Measurements from ENCODE around the gene GAS6.

GAS6 gene

DNA sequence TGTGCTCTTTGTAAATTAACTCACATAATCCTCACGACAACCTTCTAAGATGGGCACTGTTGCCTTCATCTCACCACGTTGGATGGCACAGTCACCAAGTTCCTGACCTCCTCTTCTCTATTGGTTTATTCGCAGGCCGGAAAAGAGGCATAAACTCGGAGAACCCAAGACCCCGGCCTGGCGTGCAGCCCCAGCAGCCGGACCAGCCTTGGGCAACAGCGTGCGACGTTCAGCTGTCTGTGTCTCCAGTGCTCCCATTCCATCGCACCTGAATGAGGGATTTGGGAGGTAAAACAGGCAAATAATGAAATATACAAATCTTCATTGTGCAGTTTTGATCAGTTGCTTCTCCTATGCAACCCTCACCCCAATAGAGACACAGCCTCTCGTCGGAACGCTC lies 34.5 kb upstream of the GAS6 start:
- H2AFZ ChIP-seq (ENCODE audit: low read depth, low read length): no peak overlapping the region
- DNase-seq: no peak
- H3K27me3 ChIP-seq (ENCODE audit: insufficient read depth, low read length, poor library complexity): peaks cover 7% of the 10 kb centered on the region
- H3K4me3 ChIP-seq (ENCODE audit: low read depth in 1 of 2, low read length in 2 of 2): no peak overlapping the region
- H3K9ac ChIP-seq (ENCODE audit: low read depth, low read length): no peak overlapping the region
- H4K20me1 ChIP-seq (ENCODE audit: insufficient read depth, low read length): no peaks in the 10 kb centered on the region
- no peak overlapping the region for H3K27ac ChIP-seq (ENCODE audit: low read length)
- no peaks in the 10 kb centered on the region for H3K79me2 ChIP-seq (ENCODE audit: insufficient read depth, low read length)
- no peaks in the 10 kb centered on the region for H3K9me3 ChIP-seq (ENCODE audit: insufficient read depth, low read length, severe bottlenecking)
- no peak for TF ChIP-seq EZH2 (IDR thresholded peaks at IDR 0.05; ENCODE audit: borderline replicate concordance, low read depth, low read length, severe bottlenecking)
- TF ChIP-seq, protein P1, sequence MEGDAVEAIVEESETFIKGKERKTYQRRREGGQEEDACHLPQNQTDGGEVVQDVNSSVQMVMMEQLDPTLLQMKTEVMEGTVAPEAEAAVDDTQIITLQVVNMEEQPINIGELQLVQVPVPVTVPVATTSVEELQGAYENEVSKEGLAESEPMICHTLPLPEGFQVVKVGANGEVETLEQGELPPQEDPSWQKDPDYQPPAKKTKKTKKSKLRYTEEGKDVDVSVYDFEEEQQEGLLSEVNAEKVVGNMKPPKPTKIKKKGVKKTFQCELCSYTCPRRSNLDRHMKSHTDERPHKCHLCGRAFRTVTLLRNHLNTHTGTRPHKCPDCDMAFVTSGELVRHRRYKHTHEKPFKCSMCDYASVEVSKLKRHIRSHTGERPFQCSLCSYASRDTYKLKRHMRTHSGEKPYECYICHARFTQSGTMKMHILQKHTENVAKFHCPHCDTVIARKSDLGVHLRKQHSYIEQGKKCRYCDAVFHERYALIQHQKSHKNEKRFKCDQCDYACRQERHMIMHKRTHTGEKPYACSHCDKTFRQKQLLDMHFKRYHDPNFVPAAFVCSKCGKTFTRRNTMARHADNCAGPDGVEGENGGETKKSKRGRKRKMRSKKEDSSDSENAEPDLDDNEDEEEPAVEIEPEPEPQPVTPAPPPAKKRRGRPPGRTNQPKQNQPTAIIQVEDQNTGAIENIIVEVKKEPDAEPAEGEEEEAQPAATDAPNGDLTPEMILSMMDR (IDR thresholded peaks at IDR 0.05; ENCODE audit: borderline replicate concordance, extremely low read depth, low read length, poor library complexity, severe bottlenecking): no peak
- no peaks in the 10 kb centered on the region for H3K36me3 ChIP-seq (ENCODE audit: insufficient read depth, low read length)
- no peak overlapping the region for H3K4me2 ChIP-seq (ENCODE audit: insufficient read depth, low read length)
- ATAC-seq (ENCODE audit: insufficient read depth, low read depth): no peak
- H3K4me1 ChIP-seq (ENCODE audit: insufficient read depth, low read length): no peaks in the 10 kb centered on the region

DNA sequence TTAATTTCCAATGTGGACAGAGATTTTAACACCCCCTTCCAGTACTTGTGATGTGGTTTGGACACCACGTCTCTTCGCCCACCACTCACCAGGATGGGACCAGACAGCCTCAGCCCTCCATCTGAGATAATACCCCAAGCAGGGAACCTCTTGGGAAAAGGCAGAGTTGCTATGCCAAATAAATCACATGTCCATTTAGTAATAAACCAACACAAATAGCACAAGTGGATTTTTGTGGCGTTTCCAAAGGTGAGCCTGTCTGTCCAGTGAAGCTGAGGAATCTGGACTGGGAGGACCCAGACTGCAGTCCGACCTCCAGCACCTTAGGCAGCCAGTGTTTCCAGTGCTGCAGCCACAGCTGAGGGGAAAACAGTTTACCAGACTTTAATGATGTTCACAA lies 34.1 kb upstream of the GAS6 start:
- Histone ChIP-seq H3K9me3 (ENCODE audit: insufficient read depth, low read length, severe bottlenecking) (no peaks in the 10 kb centered on the region), H4K20me1 (ENCODE audit: insufficient read depth, low read length) (no peaks in the 10 kb centered on the region), H3K4me3 (ENCODE audit: low read depth in 1 of 2, low read length in 2 of 2) (no peak overlapping the region), H3K4me2 (ENCODE audit: insufficient read depth, low read length) (no peak overlapping the region), H3K36me3 (ENCODE audit: insufficient read depth, low read length) (no peaks in the 10 kb centered on the region), H2AFZ (ENCODE audit: low read depth, low read length) (no peak overlapping the region), H3K79me2 (ENCODE audit: insufficient read depth, low read length) (no peaks in the 10 kb centered on the region), H3K4me1 (ENCODE audit: insufficient read depth, low read length) (no peaks in the 10 kb centered on the region), H3K9ac (ENCODE audit: low read depth, low read length) (no peak overlapping the region), H3K27ac (ENCODE audit: low read length) (no peak overlapping the region), H3K27me3 (ENCODE audit: insufficient read depth, low read length, poor library complexity) (peaks cover 7% of the 10 kb centered on the region)
- ATAC-seq (ENCODE audit: insufficient read depth, low read depth): no peak
- no peak for DNase-seq
- no peak for TF ChIP-seq EZH2 (IDR thresholded peaks at IDR 0.05; ENCODE audit: borderline replicate concordance, low read depth, low read length, severe bottlenecking)
- TF ChIP-seq, protein P1 (IDR thresholded peaks at IDR 0.05; ENCODE audit: borderline replicate concordance, extremely low read depth, low read length, poor library complexity, severe bottlenecking): no peak

DNA sequence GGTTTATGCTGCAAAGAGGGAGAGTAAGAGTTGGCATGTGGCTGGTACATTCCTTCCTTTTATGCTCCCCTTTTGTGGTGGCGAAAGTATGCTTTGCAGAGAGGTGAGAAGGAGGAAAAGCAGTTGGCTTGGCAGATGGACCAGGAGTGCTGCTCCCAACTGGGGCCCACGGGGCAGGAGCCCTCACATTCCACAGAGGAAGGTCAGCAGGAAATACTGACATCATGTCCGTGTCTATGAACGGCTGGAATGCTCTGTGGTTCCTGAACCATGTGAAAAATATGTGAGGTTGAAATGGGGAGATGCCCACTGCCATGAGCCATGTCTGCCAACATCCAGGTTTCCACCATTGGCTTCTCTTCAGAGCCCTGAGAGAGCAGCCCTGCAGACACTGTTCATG lies 33.3 kb upstream of the GAS6 start:
- no peaks in the 10 kb centered on the region for H3K79me2 ChIP-seq (ENCODE audit: insufficient read depth, low read length)
- DNase-seq: no peak
- ATAC-seq (ENCODE audit: insufficient read depth, low read depth): no peak
- H3K27ac ChIP-seq (ENCODE audit: low read length): no peak overlapping the region
- no peak overlapping the region for H2AFZ ChIP-seq (ENCODE audit: low read depth, low read length)
- no peak for TF ChIP-seq EZH2 (IDR thresholded peaks at IDR 0.05; ENCODE audit: borderline replicate concordance, low read depth, low read length, severe bottlenecking)
- TF ChIP-seq, protein P1 (IDR thresholded peaks at IDR 0.05; ENCODE audit: borderline replicate concordance, extremely low read depth, low read length, poor library complexity, severe bottlenecking): no peak
- H3K9me3 ChIP-seq (ENCODE audit: insufficient read depth, low read length, severe bottlenecking): no peaks in the 10 kb centered on the region
- no peaks in the 10 kb centered on the region for H4K20me1 ChIP-seq (ENCODE audit: insufficient read depth, low read length)
- no peaks in the 10 kb centered on the region for H3K36me3 ChIP-seq (ENCODE audit: insufficient read depth, low read length)
- no peak overlapping the region for H3K4me3 ChIP-seq (ENCODE audit: low read depth in 1 of 2, low read length in 2 of 2)
- H3K4me2 ChIP-seq (ENCODE audit: insufficient read depth, low read length): no peak overlapping the region
- no peak overlapping the region for H3K9ac ChIP-seq (ENCODE audit: low read depth, low read length)
- H3K4me1 ChIP-seq (ENCODE audit: insufficient read depth, low read length): no peaks in the 10 kb centered on the region
- H3K27me3 ChIP-seq (ENCODE audit: insufficient read depth, low read length, poor library complexity): peaks cover 7% of the 10 kb centered on the region

DNA sequence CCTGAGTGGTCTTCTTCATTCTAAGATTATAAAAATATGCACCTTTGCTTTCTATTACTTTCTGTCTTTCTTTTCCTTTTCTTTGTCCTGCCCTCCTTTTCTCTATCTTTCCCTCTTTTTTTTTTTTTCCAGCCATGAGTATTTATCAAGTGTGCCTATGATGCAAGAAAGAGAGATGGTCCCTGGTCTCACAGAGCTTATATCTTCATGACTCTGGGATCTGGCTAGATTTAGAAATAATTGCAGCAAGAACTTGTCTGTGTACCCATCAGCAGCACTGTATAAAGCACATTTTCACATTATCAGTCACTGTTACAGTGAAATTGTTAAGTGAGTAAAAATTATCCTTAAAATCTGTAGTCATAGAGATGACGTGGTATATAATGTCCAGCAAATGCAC lies 31.6 kb upstream of the GAS6 start:
- no peaks in the 10 kb centered on the region for H4K20me1 ChIP-seq (ENCODE audit: insufficient read depth, low read length)
- no peak for TF ChIP-seq EZH2 (IDR thresholded peaks at IDR 0.05; ENCODE audit: borderline replicate concordance, low read depth, low read length, severe bottlenecking)
- TF ChIP-seq, protein P1 (IDR thresholded peaks at IDR 0.05; ENCODE audit: borderline replicate concordance, extremely low read depth, low read length, poor library complexity, severe bottlenecking): no peak
- H3K27ac ChIP-seq (ENCODE audit: low read length): no peak overlapping the region
- H3K9ac ChIP-seq (ENCODE audit: low read depth, low read length): no peak overlapping the region
- ATAC-seq (ENCODE audit: insufficient read depth, low read depth) (no peak), DNase-seq (no peak)
- H3K4me2 ChIP-seq (ENCODE audit: insufficient read depth, low read length): no peak overlapping the region
- H3K4me3 ChIP-seq (ENCODE audit: low read depth in 1 of 2, low read length in 2 of 2): no peak overlapping the region
- H2AFZ ChIP-seq (ENCODE audit: low read depth, low read length): no peak overlapping the region
- no peaks in the 10 kb centered on the region for H3K9me3 ChIP-seq (ENCODE audit: insufficient read depth, low read length, severe bottlenecking)
- no peaks in the 10 kb centered on the region for H3K4me1 ChIP-seq (ENCODE audit: insufficient read depth, low read length)
- peaks cover 11% of the 10 kb centered on the region for H3K27me3 ChIP-seq (ENCODE audit: insufficient read depth, low read length, poor library complexity)
- H3K79me2 ChIP-seq (ENCODE audit: insufficient read depth, low read length): no peaks in the 10 kb centered on the region
- no peaks in the 10 kb centered on the region for H3K36me3 ChIP-seq (ENCODE audit: insufficient read depth, low read length)

Measured in DND-41 (cell line).